HG03442 (cell line): ENCODE results near the gene RRBP1.

Source experiments
- ATAC-seq: cut with Tn5 transposase; IDR thresholded peaks from one replicate; pipeline ENCODE4 v1.9.1; 2021; ENCODE audit warnings: mild to moderate bottlenecking, moderate library complexity; ENCODE audit not compliant: unreplicated experiment

The RRBP1 gene

GRCh38 chr20:17613328-17614175 lies 68.5 kb downstream of the RRBP1 start:
- ATAC-seq: no peak

GRCh38 chr20:17612992-17613327 lies 69.1 kb downstream of the RRBP1 start:
- no peak for ATAC-seq

- ATAC-seq: no peak
Measured at GRCh38 chr20:17612287-17612991, 69.6 kb downstream of the RRBP1 start.

- no peak for ATAC-seq
Measured at GRCh38 chr20:17611540-17612286, 70.3 kb downstream of the RRBP1 start.

- no peak for ATAC-seq
Measured at GRCh38 chr20:17611290-17611539, 70.8 kb downstream of the RRBP1 start.

- no peak for ATAC-seq
Measured at GRCh38 chr20:17610566-17611289, 71.3 kb downstream of the RRBP1 start.

GRCh38 chr20:17609811-17610377 lies 72.1 kb downstream of the RRBP1 start:
- no peak for ATAC-seq

- no peak for ATAC-seq
Measured at GRCh38 chr20:17608701-17609497, 73.1 kb downstream of the RRBP1 start.

- no peak for ATAC-seq
Measured at GRCh38 chr20:17606001-17606400, 76.0 kb downstream of the RRBP1 start.

- no peak for ATAC-seq
Measured at GRCh38 chr20:17605131-17605660, 76.8 kb downstream of the RRBP1 start.

- no peak for ATAC-seq
Measured at GRCh38 chr20:17602493-17602892, 79.5 kb downstream of the RRBP1 start.

- no peak for ATAC-seq
Measured at GRCh38 chr20:17601957-17602356, 80.1 kb downstream of the RRBP1 start.

- ATAC-seq: no peak
Measured at GRCh38 chr20:17598013-17598550, 84.0 kb downstream of the RRBP1 start.

GRCh38 chr20:17595856-17596255 lies 86.2 kb downstream of the RRBP1 start:
- no peak for ATAC-seq

GRCh38 chr20:17594443-17594842 lies 87.6 kb downstream of the RRBP1 start:
- ATAC-seq: no peak

GRCh38 chr20:17593902-17594301 lies 88.1 kb downstream of the RRBP1 start:
- ATAC-seq: no peak

GRCh38 chr20:17590245-17590644 lies 91.8 kb downstream of the RRBP1 start:
- ATAC-seq: no peak

GRCh38 chr20:17589161-17589834 lies 92.7 kb downstream of the RRBP1 start:
- no peak for ATAC-seq

GRCh38 chr20:17587824-17588223 lies 94.2 kb downstream of the RRBP1 start:
- no peak for ATAC-seq
